Superior temporal gyrus (tissue), 1 donor: ENCODE data around the gene CCNA1.

Experiments used
- DNase-seq: peaks from one replicate; pipeline ENCODE4 v3.0.0-alpha.2; 2016; ENCODE audit errors: extremely low spot score

Gene CCNA1

DNA sequence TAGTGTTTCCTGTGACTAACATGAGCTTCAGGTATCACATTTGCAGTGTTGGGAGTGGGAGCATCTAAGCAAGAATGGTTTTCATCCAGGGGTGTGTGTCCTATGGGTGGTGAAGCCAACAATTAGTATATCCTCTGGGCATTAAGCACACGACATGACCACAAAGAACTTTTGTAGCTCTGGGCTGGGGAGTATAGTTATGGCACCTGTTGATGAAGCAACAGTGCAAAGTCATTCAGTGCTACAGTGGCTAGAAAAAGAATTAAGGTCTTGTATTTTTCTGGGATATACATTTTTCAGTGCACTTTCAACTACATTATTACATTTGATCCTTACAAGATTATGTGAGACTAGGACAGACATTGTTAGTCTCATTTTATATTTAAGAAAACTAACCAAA lies 21.8 kb downstream of the CCNA1 start:
- DNase-seq: no peak

DNA sequence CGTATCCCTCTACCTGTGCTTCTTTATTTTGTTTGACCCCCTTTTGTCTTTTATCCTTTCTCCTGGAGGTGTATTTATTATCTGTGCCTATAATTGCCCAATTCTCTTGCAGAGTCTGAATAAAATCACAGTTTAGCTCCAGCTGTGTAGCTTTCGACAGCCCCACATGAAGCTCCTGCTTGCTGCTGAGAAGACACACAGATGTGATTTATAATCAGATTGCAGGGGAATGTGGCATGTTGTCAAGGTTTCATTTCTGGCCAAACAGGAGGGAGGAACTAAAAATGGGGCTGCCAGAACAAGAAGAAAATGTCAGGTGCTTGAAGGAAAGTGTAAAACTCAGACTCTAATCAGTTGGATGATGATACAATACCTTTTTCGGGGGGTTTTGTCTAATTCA lies 22.7 kb downstream of the CCNA1 start:
- DNase-seq: peak; percentile 8

DNA sequence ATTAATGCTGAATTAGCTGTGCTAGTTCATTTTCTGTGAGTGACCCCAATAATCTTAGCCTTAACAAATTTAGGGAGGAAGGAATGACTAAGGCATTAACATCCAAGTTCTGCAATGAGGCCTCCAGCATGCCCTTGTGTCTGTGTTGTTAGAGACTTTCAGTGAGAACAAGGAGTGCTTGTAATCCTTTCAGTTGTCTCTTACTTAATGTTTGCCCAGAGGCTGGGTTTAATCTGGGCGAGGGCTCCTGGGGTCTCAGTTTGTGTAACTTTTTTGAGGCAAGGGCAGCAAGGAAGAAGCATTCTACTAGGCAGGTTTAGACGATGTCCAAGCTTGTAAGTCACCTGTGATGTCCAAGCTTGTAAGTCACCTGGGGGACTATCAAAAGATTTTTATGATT lies 24.3 kb downstream of the CCNA1 start:
- no peak for DNase-seq

DNA sequence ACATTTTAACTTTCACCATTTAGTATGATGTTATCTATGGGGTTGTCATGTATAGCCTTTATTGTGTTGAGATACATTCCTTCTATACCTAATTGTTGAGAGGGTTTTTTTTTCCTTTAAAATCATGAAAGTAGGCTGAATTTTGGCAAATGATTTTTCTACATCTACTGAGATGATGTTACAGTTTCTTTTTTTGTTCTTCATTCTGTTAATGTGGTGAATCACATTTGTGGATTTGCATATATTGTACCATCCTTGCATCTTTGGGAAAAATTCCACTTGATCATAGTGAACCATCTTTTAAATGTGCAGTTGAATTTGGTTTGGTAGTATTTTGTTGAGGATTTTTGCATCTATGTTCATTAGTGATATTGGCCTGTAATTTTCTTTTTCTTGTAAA lies 29.2 kb downstream of the CCNA1 start:
- DNase-seq: peak; percentile 68

DNA sequence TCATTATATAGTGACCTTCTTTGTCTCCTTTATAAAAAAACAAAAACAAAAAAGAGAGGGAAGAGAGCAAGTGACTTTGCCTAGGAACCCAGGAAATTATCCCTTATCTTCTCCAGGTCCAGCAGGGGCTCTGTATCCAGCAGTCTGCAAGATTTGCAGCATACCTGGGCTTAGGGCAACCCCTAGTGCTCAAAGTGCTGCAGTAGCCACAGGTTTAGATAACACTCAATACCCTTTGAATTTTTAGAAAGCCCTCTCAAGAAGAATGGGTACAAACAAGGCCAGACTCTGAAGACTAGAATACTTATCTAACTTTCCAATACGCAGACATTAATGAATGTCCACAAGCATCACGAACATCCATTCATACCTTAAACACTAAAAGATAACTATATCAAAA lies 43.2 kb downstream of the CCNA1 start:
- no peak for DNase-seq

DNA sequence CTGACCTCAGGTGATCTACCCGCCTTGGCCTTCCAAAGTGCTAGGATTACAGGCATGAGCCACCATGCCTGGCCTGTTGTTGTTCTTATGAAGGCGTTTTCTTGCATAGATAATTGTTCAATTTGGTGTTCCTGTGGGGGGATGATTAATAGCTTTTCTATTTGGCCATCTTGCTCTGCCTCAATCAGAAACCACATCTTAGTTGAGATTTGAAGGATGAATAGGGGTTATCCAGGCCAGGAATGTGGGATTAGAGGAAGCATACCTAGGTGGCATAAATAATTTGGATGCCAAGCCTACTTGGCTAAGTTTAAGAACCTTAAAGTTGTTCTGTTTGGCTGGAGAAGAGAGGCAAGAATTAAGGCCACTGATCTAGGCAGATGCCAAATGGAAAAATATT lies 44.4 kb downstream of the CCNA1 start:
- no peak for DNase-seq

DNA sequence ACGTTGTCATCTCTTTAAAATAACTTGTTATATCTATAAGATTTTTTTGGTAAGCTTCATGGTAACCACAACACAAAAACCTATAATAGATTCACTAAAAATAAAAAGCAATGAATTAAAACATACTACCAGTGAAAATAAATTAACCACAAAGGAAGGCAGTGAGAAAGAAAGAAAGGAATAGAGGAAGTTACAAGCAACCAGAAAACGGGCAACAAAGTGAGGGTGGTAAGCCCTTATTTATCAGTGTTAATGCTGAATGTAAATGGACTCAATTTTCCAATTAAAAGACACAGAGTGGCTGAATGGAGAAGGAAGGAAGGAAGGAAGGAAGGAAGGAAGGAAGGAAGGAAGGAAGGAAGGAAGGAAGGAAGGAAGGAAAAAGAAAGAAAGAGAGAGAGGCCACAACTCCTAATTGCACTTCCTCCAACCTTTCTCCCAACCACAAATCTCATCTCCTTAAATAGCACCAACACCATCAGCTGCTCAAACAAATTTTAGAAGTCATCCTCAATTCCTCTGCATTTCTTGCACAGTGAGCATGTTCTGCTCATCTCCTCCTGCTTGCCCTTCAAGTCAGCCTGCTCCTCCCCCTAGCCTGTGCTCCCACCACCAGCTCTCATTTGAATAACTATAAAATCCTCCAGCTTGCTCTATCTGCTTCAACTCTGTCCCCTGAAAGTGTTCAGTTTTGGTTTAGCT lies 48.6 kb downstream of the CCNA1 start:
- DNase-seq: no peak

DNA sequence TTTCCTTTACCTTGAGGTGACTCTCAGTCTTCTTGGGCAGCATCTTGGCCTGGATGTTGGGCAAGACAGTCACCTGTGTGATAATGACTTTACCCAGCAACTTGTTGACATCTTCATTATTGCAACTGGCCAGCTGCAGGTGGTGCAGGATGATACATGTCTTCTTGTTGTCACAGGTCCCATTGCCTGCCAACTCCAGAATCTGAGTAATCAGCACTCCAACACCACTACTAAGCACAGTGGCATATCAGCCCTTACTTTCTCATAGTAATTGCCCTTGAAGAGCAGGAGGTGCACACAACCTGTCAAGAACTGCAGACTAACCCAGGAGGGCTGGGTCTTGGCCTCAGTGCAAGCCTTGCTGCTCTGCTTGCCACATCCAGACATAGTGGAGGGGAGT lies 57.8 kb downstream of the CCNA1 start:
- DNase-seq: no peak
